CD4-positive, alpha-beta T cell treated with Interleukin-17A for 4 hours (primary cell): ENCODE results near the gene RIT2.

ENCODE experiments used
- DNase-seq: peaks from one replicate; pipeline ENCODE4 v3.0.0-alpha.2; 2020; ENCODE audit warnings: mixed read lengths

RIT2 gene

GRCh38 chr18:43115076-43115921 is at the start of gene RIT2:
RIT2 (minus strand) TSS chr18:43115685.
- DNase-seq, result no peak

- DNase-seq, result no peak
Measured at GRCh38 chr18:43161528-43161927, 46.0 kb upstream of the RIT2 start.

- no peak for DNase-seq
Measured at GRCh38 chr18:43160509-43160908, 45.0 kb upstream of the RIT2 start.

GRCh38 chr18:43159926-43160325 is 44.4 kb upstream of the RIT2 start:
- DNase-seq, result no peak

- DNase-seq, result no peak
Measured at GRCh38 chr18:43159086-43159770, 43.7 kb upstream of the RIT2 start.

- DNase-seq, result no peak
Measured at GRCh38 chr18:43158381-43158780, 42.9 kb upstream of the RIT2 start.

GRCh38 chr18:43155842-43156241 is 40.4 kb upstream of the RIT2 start:
- DNase-seq, result no peak

- no peak for DNase-seq
Measured at GRCh38 chr18:43148231-43148630, 32.7 kb upstream of the RIT2 start.

- no peak for DNase-seq
Measured at GRCh38 chr18:43141208-43141607, 25.7 kb upstream of the RIT2 start.

GRCh38 chr18:43139288-43139946 is 23.9 kb upstream of the RIT2 start:
- no peak for DNase-seq

- no peak for DNase-seq
Measured at GRCh38 chr18:43134876-43135275, 19.4 kb upstream of the RIT2 start.

GRCh38 chr18:43130716-43131260 is 15.3 kb upstream of the RIT2 start:
- no peak for DNase-seq

GRCh38 chr18:43129946-43130524 is 14.6 kb upstream of the RIT2 start:
- no peak for DNase-seq

GRCh38 chr18:43125471-43125870 is 10.0 kb upstream of the RIT2 start:
- DNase-seq, result no peak

GRCh38 chr18:43122955-43123354 is 7.5 kb upstream of the RIT2 start:
- no peak for DNase-seq

- no peak for DNase-seq
Measured at GRCh38 chr18:43116699-43117294, 1.3 kb upstream of the RIT2 start.

GRCh38 chr18:43113220-43113895 is 2.1 kb downstream of the RIT2 start:
- no peak for DNase-seq

- DNase-seq, result no peak
Measured at GRCh38 chr18:43108882-43109281, 6.6 kb downstream of the RIT2 start.

GRCh38 chr18:43108469-43108868 is 7.0 kb downstream of the RIT2 start:
- no peak for DNase-seq

GRCh38 chr18:43093646-43094045 is 21.8 kb downstream of the RIT2 start:
- no peak for DNase-seq

- no peak for DNase-seq
Measured at GRCh38 chr18:43092539-43092938, 22.9 kb downstream of the RIT2 start.

GRCh38 chr18:43081396-43081795 is 34.1 kb downstream of the RIT2 start:
- no peak for DNase-seq
